Measurements from ENCODE around the gene KLRD1.

DNA sequence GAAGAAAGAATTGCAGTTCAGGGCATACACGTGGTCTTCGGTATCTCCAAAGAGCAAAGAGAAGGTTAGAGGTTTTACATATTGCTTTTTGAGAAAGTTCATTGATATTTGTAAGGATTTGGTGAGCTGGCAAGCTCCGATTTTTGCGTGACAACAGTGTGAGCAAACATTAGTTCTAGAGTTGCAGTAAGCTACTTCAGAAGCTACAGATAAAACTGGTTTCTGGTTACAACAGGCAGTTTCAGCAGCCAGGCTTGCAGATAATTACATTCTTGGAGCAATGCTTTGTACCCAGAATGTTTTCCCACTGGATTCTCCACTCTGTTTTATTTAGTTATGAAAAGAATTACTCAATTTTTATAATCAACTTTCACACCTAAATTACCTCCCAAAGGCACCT, 54.0 kb downstream of the KLRD1 start:
- TF ChIP-seq YY1 (IDR thresholded peaks at IDR 0.05) (no peak), FOXA2 (IDR thresholded peaks at IDR 0.05) (no peak), CTCF (IDR thresholded peaks at IDR 0.05; ENCODE audit: low read depth, low read length, missing input control) (no peak), ATF3 (IDR thresholded peaks at IDR 0.05) (no peak), HNF4A (conservative IDR thresholded peaks at IDR 0.05) (no peak), TAF1 (conservative IDR thresholded peaks at IDR 0.05) (no peak), RXRA (IDR thresholded peaks at IDR 0.05) (no peak), SP1 (IDR thresholded peaks at IDR 0.05) (no peak)
- TF ChIP-seq, protein P1, sequence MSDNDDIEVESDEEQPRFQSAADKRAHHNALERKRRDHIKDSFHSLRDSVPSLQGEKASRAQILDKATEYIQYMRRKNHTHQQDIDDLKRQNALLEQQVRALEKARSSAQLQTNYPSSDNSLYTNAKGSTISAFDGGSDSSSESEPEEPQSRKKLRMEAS (IDR thresholded peaks at IDR 0.05) = no peak

All from liver (tissue), 3 donors.